OCI-M2 (cell line): ENCODE data around the gene ITIH4.

ENCODE experiments used
- DNase-seq: peaks from one replicate; lab custom pipeline; 2025; ENCODE audit not compliant: unreplicated experiment; lab: John Stamatoyannopoulos, UW

ITIH4 gene

GRCh38 chr3:52834871-52835501 lies 4.5 kb upstream of the ITIH4 start, which contains the start of gene MUSTN1:
MUSTN1 (minus strand) TSS chr3:52835019; CDS start chr3:52834948, 71 bp downstream.
- DNase-seq, result no peak

- no peak for DNase-seq
Measured at GRCh38 chr3:52833202-52833601, 2.7 kb upstream of the ITIH4 start.

- DNase-seq, result no peak
Measured at GRCh38 chr3:52831500-52832301, 1.2 kb upstream of the ITIH4 start.

GRCh38 chr3:52829906-52830463 lies 487 bp downstream of the ITIH4 start:
- no peak for DNase-seq

- no peak for DNase-seq
Measured at GRCh38 chr3:52829482-52829881, 990 bp downstream of the ITIH4 start.

GRCh38 chr3:52827866-52828376 lies 2.6 kb downstream of the ITIH4 start:
- DNase-seq, result no peak

GRCh38 chr3:52827441-52827840 lies 3.0 kb downstream of the ITIH4 start:
- DNase-seq, result no peak

GRCh38 chr3:52824037-52824436 lies 6.4 kb downstream of the ITIH4 start:
- DNase-seq, result no peak

GRCh38 chr3:52822363-52822762 lies 8.1 kb downstream of the ITIH4 start:
- no peak for DNase-seq

- no peak for DNase-seq
Measured at GRCh38 chr3:52820736-52821135, 9.7 kb downstream of the ITIH4 start.

GRCh38 chr3:52819936-52820335 lies 10.5 kb downstream of the ITIH4 start:
- DNase-seq, result no peak

GRCh38 chr3:52817860-52818259 lies 12.6 kb downstream of the ITIH4 start:
- no peak for DNase-seq

- no peak for DNase-seq
Measured at GRCh38 chr3:52817221-52817620, 13.3 kb downstream of the ITIH4 start.

- no peak for DNase-seq
Measured at GRCh38 chr3:52816654-52817053, 13.8 kb downstream of the ITIH4 start.

GRCh38 chr3:52816199-52816598 lies 14.3 kb downstream of the ITIH4 start:
- DNase-seq, result no peak

GRCh38 chr3:52813810-52814209 lies 16.7 kb downstream of the ITIH4 start:
- DNase-seq, result no peak

GRCh38 chr3:52811452-52812011 lies 18.9 kb downstream of the ITIH4 start:
- no peak for DNase-seq

- no peak for DNase-seq
Measured at GRCh38 chr3:52810923-52811322, 19.5 kb downstream of the ITIH4 start.

- no peak for DNase-seq
Measured at GRCh38 chr3:52809662-52810377, 20.7 kb downstream of the ITIH4 start.

- DNase-seq, result no peak
Measured at GRCh38 chr3:52809149-52809548, 21.3 kb downstream of the ITIH4 start.
